OCI-LY1 (cell line): ENCODE results near the gene MGAT5B.

Experiments used
- H2AFZ ChIP-seq: fragments of 200-600 bp; sonication (generic), shearing (Covaris generic); 2 replicates; pipeline ENCODE4 v1.6.0; 2014; ENCODE audit warnings: antibody characterized with exemption, mild to moderate bottlenecking, low read length
- H3F3A ChIP-seq: fragments of 200-600 bp; sonication (generic), shearing (Covaris generic); 2 replicates; pipeline ENCODE4 v1.6.0; 2014; ENCODE audit warnings: mild to moderate bottlenecking, antibody characterized with exemption, low read length, moderate library complexity; ENCODE audit not compliant: insufficient read depth
- H3K27ac ChIP-seq: fragments of 200-600 bp; sonication (generic); 2 replicates; pipeline ENCODE4 v1.5.1; 2014; ENCODE audit warnings: low read length, mixed run types, mild to moderate bottlenecking, low read depth; ENCODE audit not compliant: poor library complexity, severe bottlenecking
- H3K27me3 ChIP-seq: fragments of 200-600 bp; sonication (generic); 2 replicates; pipeline ENCODE4 v1.6.0; 2014; ENCODE audit warnings: antibody characterized with exemption, mild to moderate bottlenecking, low read length, moderate library complexity; ENCODE audit not compliant: insufficient read depth
- H3K36me3 ChIP-seq: fragments of 200-600 bp; sonication (generic); 2 replicates; pipeline ENCODE4 v1.6.1; 2014; ENCODE audit warnings: mild to moderate bottlenecking, antibody characterized with exemption, low read length, moderate library complexity, mixed read lengths; ENCODE audit not compliant: insufficient read depth
- H3K4me1 ChIP-seq: fragments of 200-600 bp; sonication (generic); 2 replicates; pipeline ENCODE4 v1.5.1; 2014; ENCODE audit warnings: mild to moderate bottlenecking, low read length, moderate library complexity; ENCODE audit not compliant: insufficient read depth, severe bottlenecking
- H3K4me2 ChIP-seq: fragments of 200-600 bp; sonication (generic), shearing (Covaris generic); 2 replicates; pipeline ENCODE4 v1.6.1; 2014; ENCODE audit warnings: low read length
- H3K4me3 ChIP-seq: fragments of 200-600 bp; sonication (generic); 2 replicates; pipeline ENCODE4 v1.5.1; 2014; ENCODE audit warnings: low read length, low read depth, mild to moderate bottlenecking, mixed read lengths; ENCODE audit not compliant: poor library complexity, severe bottlenecking
- H3K79me2 ChIP-seq: fragments of 200-600 bp; shearing (Covaris generic); 2 replicates; pipeline ENCODE4 v1.6.1; 2016; ENCODE audit warnings: mixed run types, low read length, mixed read lengths; ENCODE audit not compliant: insufficient read depth
- H3K9ac ChIP-seq: fragments of 200-600 bp; sonication (generic), shearing (Covaris generic); 2 replicates; pipeline ENCODE4 v1.6.1; 2014; ENCODE audit warnings: mild to moderate bottlenecking, low read length, mixed read lengths
- H3K9me2 ChIP-seq: fragments of 200-600 bp; sonication (generic), shearing (Covaris generic); 2 replicates; pipeline ENCODE4 v1.6.1; 2014; ENCODE audit warnings: low read depth, mild to moderate bottlenecking, low read length, mixed read lengths
- H3K9me3 ChIP-seq: fragments of 200-600 bp; shearing (Covaris generic); 2 replicates; pipeline ENCODE4 v1.6.1; 2014; ENCODE audit warnings: low read length, mixed read lengths
- H4K20me1 ChIP-seq: fragments of 200-600 bp; sonication (generic), shearing (Covaris generic); 2 replicates; pipeline ENCODE4 v1.6.0; 2016; ENCODE audit warnings: mild to moderate bottlenecking, low read length; ENCODE audit not compliant: insufficient read depth
- EZH2 ChIP-seq: fragments of 200-600 bp; sonication (generic), shearing (Covaris generic); IDR thresholded peaks from 2 replicates; pipeline ENCODE4 v1.8.0; 2017; ENCODE audit warnings: borderline replicate concordance, mixed run types, mild to moderate bottlenecking, antibody characterized with exemption, low read length, moderate library complexity, mixed read lengths
- TF ChIP-seq, protein P1 (sequence below): fragments of 200-600 bp; sonication (generic), shearing (Covaris generic); IDR thresholded peaks from 2 replicates; pipeline ENCODE4 v1.5.1; 2017; ENCODE audit warnings: mild to moderate bottlenecking, antibody characterized with exemption, low read length, moderate library complexity, mixed read lengths

MGAT5B gene

DNA sequence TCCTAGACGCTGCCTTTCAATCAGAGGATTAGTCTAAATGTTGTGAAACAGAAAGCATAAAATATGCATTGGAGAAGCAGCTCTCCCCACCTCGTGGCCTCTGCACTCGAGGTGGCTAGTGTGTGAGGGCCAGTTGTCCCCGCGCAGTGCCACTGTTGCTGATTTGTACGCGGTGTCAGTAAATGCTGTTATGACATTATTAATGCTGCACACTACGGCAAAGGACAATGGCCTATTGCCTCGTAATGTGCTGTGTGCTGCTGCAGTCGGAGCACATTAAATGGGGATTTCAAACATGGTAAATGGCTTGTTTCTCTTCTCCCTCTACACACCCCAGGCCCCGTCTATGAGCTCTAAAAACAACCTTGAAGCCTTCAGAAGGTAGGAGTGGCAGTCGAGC, 5.7 kb upstream of the MGAT5B start:
- Histone ChIP-seq H3K79me2 (no peaks in the 10 kb centered on the region), H2AFZ (no peak overlapping the region), H3K27ac (no peak overlapping the region), H3K9me3 (no peaks in the 10 kb centered on the region), H3K4me1 (no peaks in the 10 kb centered on the region), H3K9ac (no peak overlapping the region), H3K4me3 (no peak overlapping the region), H4K20me1 (no peaks in the 10 kb centered on the region), H3K4me2 (no peak overlapping the region), H3K27me3 (0 out of 2 replicates have a peak, but pooled peaks cover 5% of the 10 kb centered on the region), H3K9me2 (no peaks in the 10 kb centered on the region), H3F3A (no peaks in the 10 kb centered on the region; the same call in 1 of the 2 replicates), H3K36me3 (no peaks in the 10 kb centered on the region)
- TF ChIP-seq, protein P1, sequence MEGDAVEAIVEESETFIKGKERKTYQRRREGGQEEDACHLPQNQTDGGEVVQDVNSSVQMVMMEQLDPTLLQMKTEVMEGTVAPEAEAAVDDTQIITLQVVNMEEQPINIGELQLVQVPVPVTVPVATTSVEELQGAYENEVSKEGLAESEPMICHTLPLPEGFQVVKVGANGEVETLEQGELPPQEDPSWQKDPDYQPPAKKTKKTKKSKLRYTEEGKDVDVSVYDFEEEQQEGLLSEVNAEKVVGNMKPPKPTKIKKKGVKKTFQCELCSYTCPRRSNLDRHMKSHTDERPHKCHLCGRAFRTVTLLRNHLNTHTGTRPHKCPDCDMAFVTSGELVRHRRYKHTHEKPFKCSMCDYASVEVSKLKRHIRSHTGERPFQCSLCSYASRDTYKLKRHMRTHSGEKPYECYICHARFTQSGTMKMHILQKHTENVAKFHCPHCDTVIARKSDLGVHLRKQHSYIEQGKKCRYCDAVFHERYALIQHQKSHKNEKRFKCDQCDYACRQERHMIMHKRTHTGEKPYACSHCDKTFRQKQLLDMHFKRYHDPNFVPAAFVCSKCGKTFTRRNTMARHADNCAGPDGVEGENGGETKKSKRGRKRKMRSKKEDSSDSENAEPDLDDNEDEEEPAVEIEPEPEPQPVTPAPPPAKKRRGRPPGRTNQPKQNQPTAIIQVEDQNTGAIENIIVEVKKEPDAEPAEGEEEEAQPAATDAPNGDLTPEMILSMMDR, result no peak
- no peak for TF ChIP-seq EZH2

DNA sequence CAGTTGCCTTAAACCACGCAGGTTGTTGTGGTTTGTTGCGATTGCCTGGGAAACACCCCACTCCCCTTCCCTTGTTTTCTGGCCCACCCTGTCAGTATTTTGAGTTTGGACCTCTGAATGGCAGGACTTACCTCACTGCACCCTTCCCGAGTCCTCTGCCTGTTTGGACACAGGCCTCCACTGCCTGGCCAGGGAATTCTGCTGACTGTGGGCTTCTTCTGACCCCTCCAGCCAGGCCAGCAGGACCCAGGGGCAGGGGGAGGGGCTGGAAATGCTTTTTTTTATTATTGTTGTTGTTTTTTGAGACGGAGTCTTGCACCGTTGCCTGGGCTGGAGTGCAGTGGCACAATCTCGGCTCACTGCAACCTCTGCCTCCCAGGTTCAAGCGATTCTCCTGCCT, 4.2 kb upstream of the MGAT5B start:
- no peak overlapping the region for H3K27ac ChIP-seq
- no peak for TF ChIP-seq EZH2
- TF ChIP-seq, protein P1, result no peak
- H3K36me3 ChIP-seq, result no peaks in the 10 kb centered on the region
- H3K9me2 ChIP-seq, result no peaks in the 10 kb centered on the region
- peaks cover 3% of the 10 kb centered on the region for H3K4me1 ChIP-seq
- 0 out of 2 replicates have a peak, but pooled peaks cover 5% of the 10 kb centered on the region for H3K27me3 ChIP-seq
- H2AFZ ChIP-seq, result no peak overlapping the region
- H3K9ac ChIP-seq, result no peak overlapping the region
- no peaks in the 10 kb centered on the region; the same call in 1 of the 2 replicates for H3F3A ChIP-seq
- no peaks in the 10 kb centered on the region for H4K20me1 ChIP-seq
- no peak overlapping the region for H3K4me3 ChIP-seq
- no peak overlapping the region for H3K4me2 ChIP-seq
- no peaks in the 10 kb centered on the region for H3K9me3 ChIP-seq
- H3K79me2 ChIP-seq, result no peaks in the 10 kb centered on the region

DNA sequence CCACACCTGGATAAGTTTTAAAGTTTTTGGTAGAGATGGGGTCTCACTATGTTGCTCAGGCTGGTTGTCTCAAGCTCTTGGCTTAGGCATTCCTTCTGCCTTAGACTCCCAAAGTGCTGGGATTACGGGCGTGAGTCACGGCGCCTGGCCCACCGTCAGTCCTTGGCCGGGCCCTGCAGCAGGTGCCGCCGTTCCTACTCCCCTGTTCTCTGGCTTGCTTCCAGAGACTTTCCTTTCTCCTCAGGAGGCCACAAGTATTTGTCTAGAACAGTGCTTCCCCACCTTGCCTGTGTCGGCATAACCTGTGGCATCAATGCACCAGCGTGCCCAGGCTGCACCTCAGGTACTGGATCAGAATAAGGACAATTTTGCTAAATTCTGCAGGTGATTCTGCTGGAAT, 3.0 kb upstream of the MGAT5B start:
- no peak overlapping the region for H3K4me2 ChIP-seq
- H3K79me2 ChIP-seq, result no peaks in the 10 kb centered on the region
- no peak overlapping the region for H2AFZ ChIP-seq
- H3F3A ChIP-seq, result no peaks in the 10 kb centered on the region
- no peak for TF ChIP-seq EZH2
- TF ChIP-seq, protein P1, result no peak
- no peak overlapping the region for H3K9ac ChIP-seq
- H3K9me2 ChIP-seq, result no peaks in the 10 kb centered on the region
- H3K4me1 ChIP-seq, result peaks cover 3% of the 10 kb centered on the region
- H3K27me3 ChIP-seq, result 0 out of 2 replicates have a peak, but pooled peaks cover 5% of the 10 kb centered on the region
- H3K36me3 ChIP-seq, result no peaks in the 10 kb centered on the region
- H3K27ac ChIP-seq, result no peak overlapping the region
- H3K9me3 ChIP-seq, result no peaks in the 10 kb centered on the region
- H4K20me1 ChIP-seq, result no peaks in the 10 kb centered on the region
- no peak overlapping the region for H3K4me3 ChIP-seq
